Type B pancreatic cell (in vitro differentiated cells): ENCODE data around the gene MAP2K4. TPM values are rescaled to one million over a fixed set of nuclear protein-coding genes. Genes with fewer than 3 reads are reported as not detected.

ENCODE experiments used
- DNase-seq: peaks from one replicate; pipeline ENCODE4 v3.0.0; 2021; ENCODE audit warnings: mixed read lengths; ENCODE audit not compliant: unreplicated experiment; ENCODE audit errors: extremely low spot score
- H3K27ac Mint-ChIP-seq: 2 replicates; pipeline ENCODE4 v1.8.0; 2021; ENCODE audit warnings: mild to moderate bottlenecking, mixed read lengths
- H3K27me3 Mint-ChIP-seq: 2 replicates; pipeline ENCODE4 v1.8.0; 2021; ENCODE audit warnings: mixed read lengths
- H3K36me3 Mint-ChIP-seq: 2 replicates; pipeline ENCODE4 v1.8.0; 2021; ENCODE audit warnings: mixed read lengths
- H3K4me1 Mint-ChIP-seq: one replicate; pipeline ENCODE4 v1.8.0; 2021; ENCODE audit warnings: mixed read lengths; ENCODE audit not compliant: unreplicated experiment
- H3K4me3 Mint-ChIP-seq: 2 replicates; pipeline ENCODE4 v1.8.0; 2021; ENCODE audit warnings: mild to moderate bottlenecking, mixed read lengths
- H3K9me3 Mint-ChIP-seq: 2 replicates; pipeline ENCODE4 v1.8.0; 2021; ENCODE audit warnings: mixed read lengths
- CTCF ChIP-seq: fragments of 200-600 bp; sonication (generic); conservative IDR thresholded peaks from 2 replicates; pipeline ENCODE4 v1.5.0; 2021; ENCODE audit warnings: antibody characterized with exemption, mild to moderate bottlenecking
- total RNA-seq: library from RNA; stranded (reverse); gene quantifications from 2 replicates; pipeline ENCODE4 v1.2.1, GENCODE V29; 2021; ENCODE audit warnings: low replicate concordance

The MAP2K4 gene
- total RNA-seq, 1 donor from 2014 or later, result 49.6 TPM

- Mint-ChIP-seq H3K36me3 (peaks cover 21% of the 10 kb centered on the region), H3K27me3 (no peaks in the 10 kb centered on the region)
- TF ChIP-seq CTCF, result no peak
These were observed 36.8 kb downstream of the MAP2K4 start for GRCh38 chr17:12057520-12057919.

GRCh38 chr17:12058535-12058934, 37.9 kb downstream of the MAP2K4 start:
- H3K27me3 Mint-ChIP-seq, result no peaks in the 10 kb centered on the region
- no peak for TF ChIP-seq CTCF
- peaks cover 7% of the 10 kb centered on the region for H3K4me1 Mint-ChIP-seq
- H3K9me3 Mint-ChIP-seq, result no peaks in the 10 kb centered on the region
- H3K4me3 Mint-ChIP-seq, result no peak overlapping the region
- H3K27ac Mint-ChIP-seq, result no peak overlapping the region
- no peak for DNase-seq
- H3K36me3 Mint-ChIP-seq, result peaks cover 27% of the 10 kb centered on the region

More at GRCh38 chr17:12057520-12057919, 36.8 kb downstream of the MAP2K4 start:
- Mint-ChIP-seq H3K4me1 (peaks cover 9% of the 10 kb centered on the region), H3K9me3 (no peaks in the 10 kb centered on the region), H3K4me3 (no peak overlapping the region), H3K27ac (no peak overlapping the region)
- DNase-seq, result no peak

GRCh38 chr17:12062249-12062648, 41.6 kb downstream of the MAP2K4 start:
- no peak overlapping the region for H3K27ac Mint-ChIP-seq
- H3K36me3 Mint-ChIP-seq, result peaks cover 36% of the 10 kb centered on the region
- no peak overlapping the region for H3K4me3 Mint-ChIP-seq
- H3K27me3 Mint-ChIP-seq, result no peaks in the 10 kb centered on the region
- no peak for TF ChIP-seq CTCF
- no peaks in the 10 kb centered on the region for H3K9me3 Mint-ChIP-seq
- peaks cover 5% of the 10 kb centered on the region for H3K4me1 Mint-ChIP-seq
- no peak for DNase-seq

- Mint-ChIP-seq H3K27ac (no peak overlapping the region), H3K4me1 (peaks cover 5% of the 10 kb centered on the region), H3K9me3 (no peaks in the 10 kb centered on the region), H3K36me3 (peaks cover 33% of the 10 kb centered on the region), H3K27me3 (no peaks in the 10 kb centered on the region), H3K4me3 (no peak overlapping the region)
- TF ChIP-seq CTCF, result no peak
- DNase-seq, result no peak
These were observed 43.7 kb downstream of the MAP2K4 start for GRCh38 chr17:12064395-12064794.

- H3K27me3 Mint-ChIP-seq, result no peaks in the 10 kb centered on the region
- TF ChIP-seq CTCF, result no peak
- no peak overlapping the region for H3K27ac Mint-ChIP-seq
- peaks cover 21% of the 10 kb centered on the region for H3K36me3 Mint-ChIP-seq
- H3K9me3 Mint-ChIP-seq, result no peaks in the 10 kb centered on the region
- no peak for DNase-seq
- H3K4me3 Mint-ChIP-seq, result no peak overlapping the region
- H3K4me1 Mint-ChIP-seq, result no peaks in the 10 kb centered on the region
These were observed 46.8 kb downstream of the MAP2K4 start for GRCh38 chr17:12067485-12067884.

GRCh38 chr17:12068946-12069345, 48.3 kb downstream of the MAP2K4 start:
- Mint-ChIP-seq H3K27me3 (no peaks in the 10 kb centered on the region), H3K4me3 (no peak overlapping the region), H3K36me3 (peaks cover 26% of the 10 kb centered on the region), H3K4me1 (no peaks in the 10 kb centered on the region), H3K27ac (no peak overlapping the region), H3K9me3 (no peaks in the 10 kb centered on the region)
- TF ChIP-seq CTCF, result no peak
- DNase-seq, result no peak
